Liver (tissue), 9 donors: Measurements from ENCODE around the gene DAPK2. TPM values are rescaled to one million over a fixed set of nuclear protein-coding genes. Genes with fewer than 3 reads are reported as not detected.

ENCODE experiments used
- DNase-seq: peaks from one replicate; pipeline ENCODE4 v3.0.0-alpha.2; 2017; ENCODE audit warnings: low spot score
- H3K27ac ChIP-seq, 2 donors: one replicate each; pipeline ENCODE4 v1.7.0; 2013; ENCODE audit warnings: inconsistent platforms in 2 of 2, low read length in 2 of 2, control low read depth in 1 of 2, low read depth in 1 of 2, mild to moderate bottlenecking in 1 of 2
- H3K27me3 ChIP-seq, 4 donors: one replicate each; pipeline versions ENCODE4 v1.6.1 to v1.7.0; 2013; ENCODE audit warnings: low read length in 3 of 4, inconsistent platforms in 1 of 4, mild to moderate bottlenecking in 1 of 4, moderate library complexity in 1 of 4; ENCODE audit not compliant: control insufficient read depth in 4 of 4, insufficient read depth in 4 of 4
- H3K36me3 ChIP-seq, 4 donors: one replicate each; pipeline versions ENCODE4 v1.6.1 to v1.7.0; 2013; ENCODE audit warnings: low read length in 3 of 4, mild to moderate bottlenecking in 3 of 4, low read depth in 1 of 4, moderate library complexity in 1 of 4; ENCODE audit not compliant: control insufficient read depth in 4 of 4, insufficient read depth in 3 of 4
- H3K4me1 ChIP-seq, 4 donors: one replicate each; pipeline versions ENCODE4 v1.6.1 to v1.7.0; 2013; ENCODE audit warnings: low read length in 3 of 4, mild to moderate bottlenecking in 3 of 4, moderate library complexity in 1 of 4; ENCODE audit not compliant: control insufficient read depth in 4 of 4, insufficient read depth in 4 of 4
- H3K4me3 ChIP-seq, 3 donors: one replicate each; pipeline versions ENCODE4 v1.6.1 to v1.7.0; 2013; ENCODE audit warnings: low read length in 3 of 3, control low read depth in 1 of 3, low read depth in 1 of 3, mild to moderate bottlenecking in 1 of 3
- H3K9ac ChIP-seq, 2 donors: one replicate each; pipeline ENCODE4 v1.7.0; 2013; ENCODE audit warnings: low read length in 2 of 2, mild to moderate bottlenecking in 2 of 2, moderate library complexity in 2 of 2, control low read depth in 1 of 2, low read depth in 1 of 2
- H3K9me3 ChIP-seq, 4 donors: one replicate each; pipeline versions ENCODE4 v1.6.1 to v1.7.0; 2013; ENCODE audit warnings: low read length in 3 of 4; ENCODE audit not compliant: control insufficient read depth in 4 of 4
- ATF3 ChIP-seq: IDR thresholded peaks from 2 replicates; pipeline ENCODE4 v1.6.1; 2016; ENCODE audit warnings: antibody characterized with exemption
- CTCF ChIP-seq: fragments of 150-350 bp; IDR thresholded peaks from 2 replicates; pipeline ENCODE4 v1.5.1; 2017; ENCODE audit warnings: improper control_type of control experiment, low read depth, low read length; ENCODE audit not compliant: missing input control
- EGR1 ChIP-seq, 2 donors: IDR thresholded peaks; 2 replicates each; pipeline ENCODE4 v1.6.1; 2016 to 2018; ENCODE audit warnings: antibody characterized with exemption in 2 of 2, low read depth in 2 of 2
- FOXA1 ChIP-seq: IDR thresholded peaks from 2 replicates; pipeline ENCODE4 v1.6.1; 2016; ENCODE audit warnings: antibody characterized with exemption
- FOXA2 ChIP-seq: IDR thresholded peaks from 2 replicates; pipeline ENCODE4 v1.6.1; 2016; ENCODE audit warnings: antibody characterized with exemption
- GABPA ChIP-seq, 2 donors: IDR thresholded peaks in 1 of 2; conservative IDR thresholded peaks in 1 of 2; 2 replicates each; pipeline ENCODE4 v1.6.1; 2016; ENCODE audit warnings: antibody characterized with exemption in 2 of 2, mild to moderate bottlenecking in 1 of 2, moderate library complexity in 1 of 2
- HNF4G ChIP-seq: IDR thresholded peaks from 2 replicates; pipeline ENCODE4 v1.6.1; 2016; ENCODE audit warnings: antibody characterized with exemption
- JUND ChIP-seq, 2 donors: IDR thresholded peaks; 2 replicates each; pipeline ENCODE4 v1.6.1; 2016; ENCODE audit warnings: antibody characterized with exemption in 2 of 2
- MAX ChIP-seq: IDR thresholded peaks from 2 replicates; pipeline ENCODE4 v1.6.1; 2016; ENCODE audit warnings: antibody characterized with exemption
- NR2F2 ChIP-seq: IDR thresholded peaks from 2 replicates; pipeline ENCODE4 v1.6.1; 2016; ENCODE audit warnings: antibody characterized with exemption
- RAD21 ChIP-seq, 2 donors: IDR thresholded peaks; 2 replicates each; pipeline ENCODE4 v1.6.1; 2016; ENCODE audit warnings: antibody characterized with exemption in 2 of 2, mild to moderate bottlenecking in 2 of 2
- REST ChIP-seq: IDR thresholded peaks from 2 replicates; pipeline ENCODE4 v1.6.1; 2016; ENCODE audit warnings: antibody characterized with exemption, mild to moderate bottlenecking
- RXRA ChIP-seq, 2 donors: IDR thresholded peaks; 2 replicates each; pipeline ENCODE4 v1.6.1; 2017 to 2018; ENCODE audit warnings: antibody characterized with exemption in 2 of 2, mild to moderate bottlenecking in 1 of 2
- SP1 ChIP-seq: IDR thresholded peaks from 2 replicates; pipeline ENCODE4 v1.6.1; 2018; ENCODE audit warnings: antibody characterized with exemption, mild to moderate bottlenecking
- TAF1 ChIP-seq: conservative IDR thresholded peaks from 2 replicates; pipeline ENCODE4 v1.6.1; 2016; ENCODE audit warnings: antibody characterized with exemption, mild to moderate bottlenecking
- YY1 ChIP-seq: IDR thresholded peaks from 2 replicates; pipeline ENCODE4 v1.6.1; 2016; ENCODE audit warnings: antibody characterized with exemption, mild to moderate bottlenecking
- ZBTB33 ChIP-seq: IDR thresholded peaks from 2 replicates; pipeline ENCODE4 v1.6.1; 2016; ENCODE audit warnings: antibody characterized with exemption
- WGBS: extraction: QIAGEN DNeasy Blood & Tissue Kit; methylation state at CpG from one replicate; pipeline ENCODE4 v1.1.7; 2013; 5-methylcytosine and 5-hydroxymethylcytosine counted together
- polyA plus RNA-seq, 2 donors: library from polyadenylated mRNA; stranded (reverse) in 1 of 2; unstranded in 1 of 2; fragments of 200-250 nt in 1 of 2; fragments of >200 nt in 1 of 2; fragmentation: Nextera tagmentation in 1 of 2; extraction: Ambion mirVana in 1 of 2; gene quantifications; one replicate each; pipeline versions ENCODE4 v1.2.1 to v1.2.3, GENCODE V29; 2013 to 2015
- total RNA-seq, 2 donors: library from RNA; depleted of rRNA; stranded (reverse); fragments of >200 nt; gene quantifications; one replicate each; pipeline ENCODE4 v1.2.3, GENCODE V29; 2014
- donor health status: healthy.
- donor health status: healthy.
- donor health status: healthy.
- donor health status: healthy.
- donor health status: healthy.

Gene DAPK2
- total and polyA plus RNA-seq, 4 donors = 1.0 to 3.6 (median 1.1) TPM

GRCh38 chr15:64003182-64003581 lies 43.1 kb downstream of the DAPK2 start:
- TF ChIP-seq YY1 = no peak
- no peak for TF ChIP-seq MAX
- no peak for TF ChIP-seq ATF3
- TF ChIP-seq REST = no peak
- TF ChIP-seq HNF4G = no peak
- no peak for TF ChIP-seq ZBTB33
- TF ChIP-seq EGR1 (IDR thresholded peaks at IDR 0.05; ENCODE audit: low read depth in 2 of 2) = no peak
- DNase-seq = no peak
- WGBS = 94% methylated on average over 4 of the region's 4 CpGs
- H3K9ac ChIP-seq = no peak overlapping the region
- H3K27ac ChIP-seq = no peak overlapping the region
- H3K27me3 ChIP-seq = no peaks in the 10 kb centered on the region
- H3K36me3 ChIP-seq = no peaks in the 10 kb centered on the region
- no peak overlapping the region for H3K4me3 ChIP-seq
- H3K4me1 ChIP-seq = peaks cover 0 to 4% (median 0%) of the 10 kb centered on the region in 4 donors
- H3K9me3 ChIP-seq = no peaks in the 10 kb centered on the region

- no peak for TF ChIP-seq SP1
- no peak for TF ChIP-seq FOXA2
- no peak for TF ChIP-seq RXRA (IDR thresholded peaks at IDR 0.05)
- TF ChIP-seq EGR1 (IDR thresholded peaks at IDR 0.05; ENCODE audit: low read depth in 2 of 2) = no peak
- no peak for TF ChIP-seq ATF3
- TF ChIP-seq TAF1 = no peak
- TF ChIP-seq YY1 = no peak
- TF ChIP-seq HNF4G = no peak
- TF ChIP-seq CTCF = no peak
- no peak for TF ChIP-seq RAD21 (IDR thresholded peaks at IDR 0.05)
- no peak for TF ChIP-seq ZBTB33
- no peak for TF ChIP-seq FOXA1
- no peak for TF ChIP-seq MAX
- no peak for TF ChIP-seq GABPA (IDR thresholded peaks at IDR 0.05 in 1 of 2, conservative IDR thresholded peaks at IDR 0.05 in 1 of 2)
- no peak for TF ChIP-seq JUND (IDR thresholded peaks at IDR 0.05)
- TF ChIP-seq REST = no peak
- TF ChIP-seq NR2F2 = no peak
- no peaks in the 10 kb centered on the region for H3K9me3 ChIP-seq
- DNase-seq = no peak
- no peak overlapping the region for H3K9ac ChIP-seq
- H3K4me1 ChIP-seq = peaks cover 0 to 4% (median 0%) of the 10 kb centered on the region in 4 donors
- 85% methylated on average over 5 of the region's 5 CpGs for WGBS
- H3K4me3 ChIP-seq = no peak overlapping the region
- H3K27ac ChIP-seq = no peak overlapping the region
- H3K36me3 ChIP-seq = no peaks in the 10 kb centered on the region
- no peaks in the 10 kb centered on the region for H3K27me3 ChIP-seq
Observed at GRCh38 chr15:64001148-64001547, 45.1 kb downstream of the DAPK2 start.
